OCI-M2 (cell line): ENCODE measurements around the gene PDCD5.
"Not testable (repeated sequence)": the region's sequence is repeated elsewhere in the genome, so short reads cannot be mapped to it uniquely, and the experiment has no call there.

ENCODE experiments used
- DNase-seq: peaks from one replicate; lab custom pipeline; 2025; ENCODE audit not compliant: unreplicated experiment; lab: John Stamatoyannopoulos, UW

Gene PDCD5

GRCh38 chr19:32576790-32577189, 4.2 kb upstream of the PDCD5 start:
- DNase-seq, result no peak

GRCh38 chr19:32580353-32580900, 563 bp upstream of the PDCD5 start:
- no peak for DNase-seq

GRCh38 chr19:32581705-32582179, 752 bp downstream of the PDCD5 start:
- no peak for DNase-seq

GRCh38 chr19:32587747-32588504, 6.9 kb downstream of the PDCD5 start:
- DNase-seq, result not testable (repeated sequence)

GRCh38 chr19:32594021-32594420, 13.0 kb downstream of the PDCD5 start:
- DNase-seq, result no peak

GRCh38 chr19:32595491-32595890, 14.5 kb downstream of the PDCD5 start:
- no peak for DNase-seq

- DNase-seq, result no peak
Observed at GRCh38 chr19:32598022-32598421, 17.0 kb downstream of the PDCD5 start.

- no peak for DNase-seq
Observed at GRCh38 chr19:32599258-32599657, 18.3 kb downstream of the PDCD5 start.

GRCh38 chr19:32599736-32600157, 18.8 kb downstream of the PDCD5 start:
- peak; percentile 52 for DNase-seq

- no peak for DNase-seq
Observed at GRCh38 chr19:32603961-32604360, 23.0 kb downstream of the PDCD5 start.

- no peak for DNase-seq
Observed at GRCh38 chr19:32605544-32605943, 24.6 kb downstream of the PDCD5 start.

- DNase-seq, result no peak
Observed at GRCh38 chr19:32606289-32606688, 25.3 kb downstream of the PDCD5 start.

GRCh38 chr19:32607479-32607878, 26.5 kb downstream of the PDCD5 start:
- DNase-seq, result no peak

GRCh38 chr19:32611161-32611560, 30.2 kb downstream of the PDCD5 start:
- no peak for DNase-seq

- DNase-seq, result no peak
Observed at GRCh38 chr19:32613008-32613407, 32.0 kb downstream of the PDCD5 start.

GRCh38 chr19:32614916-32615315, 33.9 kb downstream of the PDCD5 start:
- no peak for DNase-seq

- no peak for DNase-seq
Observed at GRCh38 chr19:32615569-32615968, 34.6 kb downstream of the PDCD5 start.

- no peak for DNase-seq
Observed at GRCh38 chr19:32619051-32619685, 38.2 kb downstream of the PDCD5 start.

- no peak for DNase-seq
Observed at GRCh38 chr19:32622002-32622401, 41.0 kb downstream of the PDCD5 start.

- DNase-seq, result no peak
Observed at GRCh38 chr19:32624410-32624809, 43.4 kb downstream of the PDCD5 start.

GRCh38 chr19:32626969-32627368, 46.0 kb downstream of the PDCD5 start:
- no peak for DNase-seq

GRCh38 chr19:32627714-32628270, 46.8 kb downstream of the PDCD5 start:
- DNase-seq, result no peak
